ENCODE measurements around the gene KANK2. TPM values are rescaled to one million over a fixed set of nuclear protein-coding genes. Genes with fewer than 3 reads are reported as not detected.
A peak's percentile ranks its signal among the peaks of the same experiment; 100 is the strongest.

The KANK2 gene
- total and polyA plus RNA-seq, 2 of the 13 experiments (the other 11 are each of a cell fraction or from before 2014, with no cell fraction given): 5.7 to 12.9 TPM

DNA sequence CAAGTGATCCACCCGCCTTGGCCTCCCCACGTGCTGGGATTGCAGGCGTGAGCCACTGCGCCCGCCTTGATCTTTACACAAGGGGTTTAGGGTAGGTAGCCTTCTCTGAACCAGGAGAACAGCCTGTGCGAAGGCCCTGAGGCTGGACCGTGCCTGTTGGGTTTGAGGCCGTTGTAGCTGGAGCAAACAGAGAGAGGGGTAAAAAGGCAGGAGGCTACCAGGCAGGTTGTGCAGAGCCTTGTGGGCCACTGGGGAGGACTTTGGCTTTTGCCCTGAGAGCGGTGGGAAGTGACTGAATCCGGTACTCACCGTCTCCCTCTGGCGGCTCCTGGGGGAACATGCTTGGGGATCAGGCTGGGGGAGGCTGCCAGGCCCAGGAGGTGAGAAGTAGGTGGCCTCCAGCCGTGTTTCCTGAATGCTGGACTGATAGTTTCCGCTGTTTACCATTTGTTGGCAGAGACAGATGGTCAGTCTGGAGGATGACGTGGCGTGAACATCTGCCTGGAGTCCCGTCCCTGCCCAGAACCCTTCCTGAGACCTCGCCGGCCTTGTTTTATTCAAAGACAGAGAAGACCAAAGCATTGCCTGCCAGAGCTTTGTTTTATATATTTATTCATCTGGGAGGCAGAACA, 66.4 kb downstream of the KANK2 start (continued):
- TF ChIP-seq FIP1L1 (IDR thresholded peaks at IDR 0.05; ENCODE audit: borderline replicate concordance, insufficient read depth, low read depth, low read length) (no peak), RERE (CRISPR knock-in tag; IDR thresholded peaks at IDR 0.05; ENCODE audit: low read depth) (no peak), ZNF337 (CRISPR knock-in tag; IDR thresholded peaks at IDR 0.05; ENCODE audit: borderline replicate concordance, low read depth) (no peak), ZNF34 (CRISPR knock-in tag; IDR thresholded peaks at IDR 0.05; ENCODE audit: borderline replicate concordance) (no peak), KDM2A (CRISPR knock-in tag; IDR thresholded peaks at IDR 0.05; ENCODE audit: borderline replicate concordance, low read depth) (no peak), ZFP36L2 (CRISPR knock-in tag; IDR thresholded peaks at IDR 0.05) (no peak), TOE1 (CRISPR knock-in tag; IDR thresholded peaks at IDR 0.05) (no peak), ZNF143 (CRISPR knock-in tag; IDR thresholded peaks at IDR 0.05) (peak; percentile 60; the same call in 1 of the 2 replicates), ZNF367 (CRISPR knock-in tag; IDR thresholded peaks at IDR 0.05; ENCODE audit: borderline replicate concordance) (no peak), GTF3A (CRISPR knock-in tag; conservative IDR thresholded peaks at IDR 0.05) (no peak), ZNF207 (IDR thresholded peaks at IDR 0.05; ENCODE audit: borderline replicate concordance) (no peak), SP1 (IDR thresholded peaks at IDR 0.05) (no peak), SP1 (CRISPR knock-in tag; IDR thresholded peaks at IDR 0.05) (no peak), ZNF343 (CRISPR knock-in tag; IDR thresholded peaks at IDR 0.05) (no peak), ZNF709 (CRISPR knock-in tag; IDR thresholded peaks at IDR 0.05) (no peak), EEA1 (CRISPR knock-in tag; IDR thresholded peaks at IDR 0.05; ENCODE audit: borderline replicate concordance) (no peak), ZNF496 (CRISPR knock-in tag; IDR thresholded peaks at IDR 0.05; ENCODE audit: insufficient replicate concordance) (no peak), NR0B2 (CRISPR knock-in tag; IDR thresholded peaks at IDR 0.05) (no peak), REL (CRISPR knock-in tag; conservative IDR thresholded peaks at IDR 0.05) (0 out of 2 replicates have a peak, but pooled peaks have one; percentile 71), DRAP1 (CRISPR knock-in tag; IDR thresholded peaks at IDR 0.05) (no peak)
- TF ChIP-seq, protein P1, sequence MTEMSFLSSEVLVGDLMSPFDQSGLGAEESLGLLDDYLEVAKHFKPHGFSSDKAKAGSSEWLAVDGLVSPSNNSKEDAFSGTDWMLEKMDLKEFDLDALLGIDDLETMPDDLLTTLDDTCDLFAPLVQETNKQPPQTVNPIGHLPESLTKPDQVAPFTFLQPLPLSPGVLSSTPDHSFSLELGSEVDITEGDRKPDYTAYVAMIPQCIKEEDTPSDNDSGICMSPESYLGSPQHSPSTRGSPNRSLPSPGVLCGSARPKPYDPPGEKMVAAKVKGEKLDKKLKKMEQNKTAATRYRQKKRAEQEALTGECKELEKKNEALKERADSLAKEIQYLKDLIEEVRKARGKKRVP (CRISPR knock-in tag; IDR thresholded peaks at IDR 0.05): no peak
- TF ChIP-seq, protein P2, sequence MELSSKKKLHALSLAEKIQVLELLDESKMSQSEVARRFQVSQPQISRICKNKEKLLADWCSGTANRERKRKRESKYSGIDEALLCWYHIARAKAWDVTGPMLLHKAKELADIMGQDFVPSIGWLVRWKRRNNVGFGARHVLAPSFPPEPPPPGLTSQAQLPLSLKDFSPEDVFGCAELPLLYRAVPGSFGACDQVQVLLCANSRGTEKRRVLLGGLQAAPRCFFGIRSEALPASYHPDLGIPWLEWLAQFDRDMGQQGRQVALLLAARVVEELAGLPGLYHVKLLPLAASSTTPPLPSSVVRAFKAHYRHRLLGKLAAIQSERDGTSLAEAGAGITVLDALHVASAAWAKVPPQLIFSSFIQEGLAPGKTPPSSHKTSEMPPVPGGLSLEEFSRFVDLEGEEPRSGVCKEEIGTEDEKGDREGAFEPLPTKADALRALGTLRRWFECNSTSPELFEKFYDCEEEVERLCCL (CRISPR knock-in tag; IDR thresholded peaks at IDR 0.05; ENCODE audit: borderline replicate concordance): no peak

Data from HepG2 (cell line).